Loucy (cell line): ENCODE data around the gene PPFIBP2.

Experiments
- H2AFZ ChIP-seq: fragments of 200-600 bp; sonication (generic); 2 replicates; pipeline ENCODE4 v1.6.0; 2016; ENCODE audit warnings: antibody characterized with exemption, mild to moderate bottlenecking, low read length, moderate library complexity
- H3F3A ChIP-seq: fragments of 200-600 bp; 2 replicates; pipeline ENCODE4 v1.6.0; 2016; ENCODE audit warnings: antibody characterized with exemption, low read depth, mild to moderate bottlenecking
- H3K27me3 ChIP-seq: fragments of 200-600 bp; sonication (generic); 2 replicates; pipeline ENCODE4 v1.6.1; 2014; ENCODE audit warnings: low read length, mild to moderate bottlenecking; ENCODE audit not compliant: insufficient read depth, poor library complexity, severe bottlenecking
- H3K36me3 ChIP-seq: fragments of 200-600 bp; sonication (generic); 2 replicates; pipeline ENCODE4 v1.6.1; 2016; ENCODE audit warnings: low read length; ENCODE audit not compliant: insufficient read depth
- H3K4me1 ChIP-seq: fragments of 200-600 bp; sonication (generic); 2 replicates; pipeline ENCODE4 v1.5.1; 2014; ENCODE audit warnings: low read length, mild to moderate bottlenecking; ENCODE audit not compliant: insufficient read depth, poor library complexity, severe bottlenecking
- H3K4me2 ChIP-seq: fragments of 200-600 bp; sonication (generic); 2 replicates; pipeline ENCODE4 v1.6.0; 2014; ENCODE audit warnings: antibody characterized with exemption, low read length, low read depth, mild to moderate bottlenecking; ENCODE audit not compliant: poor library complexity, severe bottlenecking
- H3K4me3 ChIP-seq: fragments of 200-600 bp; sonication (generic); 2 replicates; pipeline ENCODE4 v1.5.1; 2014; ENCODE audit warnings: low read length, mild to moderate bottlenecking, mixed read lengths; ENCODE audit not compliant: poor library complexity, severe bottlenecking
- H3K79me2 ChIP-seq: fragments of 200-600 bp; sonication (generic); 2 replicates; pipeline ENCODE4 v1.6.1; 2014; ENCODE audit warnings: low read length; ENCODE audit not compliant: insufficient read depth
- H3K9ac ChIP-seq: fragments of 200-600 bp; sonication (generic); 2 replicates; pipeline ENCODE4 v1.6.0; 2014; ENCODE audit warnings: mild to moderate bottlenecking, low read depth, low read length, moderate library complexity; ENCODE audit not compliant: poor library complexity, severe bottlenecking
- H3K9me2 ChIP-seq: fragments of 200-600 bp; sonication (generic); replicated peaks from 2 replicates; pipeline ENCODE4 v1.6.1; 2016; ENCODE audit warnings: low read depth, low read length, mixed read lengths
- H3K9me3 ChIP-seq: fragments of 200-600 bp; sonication (generic); 2 replicates; pipeline ENCODE4 v1.6.1; 2014; ENCODE audit warnings: mild to moderate bottlenecking, antibody characterized with exemption, low read length, low read depth; ENCODE audit not compliant: insufficient read depth
- H4K20me1 ChIP-seq: fragments of 200-600 bp; sonication (generic); 2 replicates; pipeline ENCODE4 v1.6.0; 2014; ENCODE audit warnings: antibody characterized with exemption, low read length, mild to moderate bottlenecking; ENCODE audit not compliant: insufficient read depth, poor library complexity, severe bottlenecking
- EZH2phosphoT487 ChIP-seq: fragments of 200-600 bp; IDR thresholded peaks from 2 replicates; pipeline ENCODE4 v1.6.1; 2018; ENCODE audit warnings: antibody characterized with exemption, mild to moderate bottlenecking, moderate library complexity, borderline replicate concordance
- TF ChIP-seq, protein P1 (sequence below): fragments of 200-600 bp; sonication (generic); conservative IDR thresholded peaks from 2 replicates; pipeline ENCODE4 v1.5.1; 2014; ENCODE audit warnings: mild to moderate bottlenecking, antibody characterized with exemption, low read length

Gene PPFIBP2

DNA sequence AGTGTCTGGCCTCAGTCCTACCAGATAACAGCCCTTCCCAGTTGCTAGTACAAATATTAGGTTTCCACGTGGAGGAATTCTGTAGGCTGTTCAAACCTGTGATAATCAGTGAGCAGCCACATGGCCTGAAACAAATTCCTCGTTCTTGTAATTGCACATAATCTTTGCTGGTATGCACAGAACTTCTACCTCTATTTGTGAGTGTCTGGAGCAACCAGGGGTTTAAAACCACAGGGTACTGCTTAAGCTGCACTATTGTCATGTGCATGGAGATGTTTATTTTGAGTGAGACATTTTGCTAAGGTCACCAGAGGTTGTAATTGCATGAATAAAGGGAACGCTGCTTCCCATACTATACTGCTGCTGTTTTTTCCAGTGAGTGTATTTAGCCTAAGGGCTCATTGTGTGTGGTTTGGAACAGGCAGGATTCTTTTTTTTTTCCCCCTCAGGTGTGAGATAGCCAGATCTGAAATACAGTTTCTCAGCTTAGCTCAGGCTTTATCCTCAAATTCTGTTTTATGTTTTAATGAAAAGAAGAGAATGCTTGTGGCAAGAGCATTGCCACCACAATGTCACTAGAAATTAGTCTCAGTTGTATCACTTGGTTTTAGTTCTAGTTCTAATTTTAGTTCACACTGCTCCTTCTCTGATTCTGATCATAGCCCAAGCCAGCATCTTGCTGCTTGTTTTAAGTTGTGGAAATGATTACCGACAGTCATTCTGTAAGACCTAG is 99.0 kb downstream of the PPFIBP2 start:
- Histone ChIP-seq H3K36me3 (no peaks in the 10 kb centered on the region), H4K20me1 (no peaks in the 10 kb centered on the region), H3K4me1 (no peaks in the 10 kb centered on the region), H3K9me3 (no peaks in the 10 kb centered on the region), H3K79me2 (no peaks in the 10 kb centered on the region), H3F3A (no peaks in the 10 kb centered on the region), H3K9me2 (no peaks in the 10 kb centered on the region), H3K4me3 (no peak overlapping the region), H3K27me3 (peaks cover 3% of the 10 kb centered on the region), H2AFZ (no peak overlapping the region), H3K9ac (no peak overlapping the region), H3K4me2 (no peak overlapping the region)
- TF ChIP-seq, protein P1, sequence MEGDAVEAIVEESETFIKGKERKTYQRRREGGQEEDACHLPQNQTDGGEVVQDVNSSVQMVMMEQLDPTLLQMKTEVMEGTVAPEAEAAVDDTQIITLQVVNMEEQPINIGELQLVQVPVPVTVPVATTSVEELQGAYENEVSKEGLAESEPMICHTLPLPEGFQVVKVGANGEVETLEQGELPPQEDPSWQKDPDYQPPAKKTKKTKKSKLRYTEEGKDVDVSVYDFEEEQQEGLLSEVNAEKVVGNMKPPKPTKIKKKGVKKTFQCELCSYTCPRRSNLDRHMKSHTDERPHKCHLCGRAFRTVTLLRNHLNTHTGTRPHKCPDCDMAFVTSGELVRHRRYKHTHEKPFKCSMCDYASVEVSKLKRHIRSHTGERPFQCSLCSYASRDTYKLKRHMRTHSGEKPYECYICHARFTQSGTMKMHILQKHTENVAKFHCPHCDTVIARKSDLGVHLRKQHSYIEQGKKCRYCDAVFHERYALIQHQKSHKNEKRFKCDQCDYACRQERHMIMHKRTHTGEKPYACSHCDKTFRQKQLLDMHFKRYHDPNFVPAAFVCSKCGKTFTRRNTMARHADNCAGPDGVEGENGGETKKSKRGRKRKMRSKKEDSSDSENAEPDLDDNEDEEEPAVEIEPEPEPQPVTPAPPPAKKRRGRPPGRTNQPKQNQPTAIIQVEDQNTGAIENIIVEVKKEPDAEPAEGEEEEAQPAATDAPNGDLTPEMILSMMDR = no peak
- no peak for TF ChIP-seq EZH2phosphoT487

DNA sequence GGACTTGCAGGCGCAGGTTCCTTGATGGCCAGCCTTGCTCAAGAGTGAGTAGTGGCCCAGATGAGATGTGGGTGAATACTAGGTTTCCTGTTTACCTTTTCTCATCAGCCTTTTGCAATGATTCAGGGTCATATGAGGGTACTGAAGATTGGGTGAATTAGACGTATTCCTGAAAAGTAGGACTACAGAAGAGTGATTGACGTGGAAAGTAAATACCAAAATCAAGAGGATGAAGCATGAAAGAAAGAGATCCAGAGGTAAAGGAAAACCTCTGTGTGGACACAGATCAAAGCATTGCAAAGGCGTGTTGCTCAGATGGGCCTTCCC is 99.6 kb downstream of the PPFIBP2 start:
- Histone ChIP-seq H3K79me2 (no peaks in the 10 kb centered on the region), H3K9me2 (no peaks in the 10 kb centered on the region), H3K9me3 (no peaks in the 10 kb centered on the region), H3F3A (no peaks in the 10 kb centered on the region), H3K27me3 (peaks cover 3% of the 10 kb centered on the region), H3K4me3 (no peak overlapping the region), H3K9ac (no peak overlapping the region), H2AFZ (no peak overlapping the region), H3K36me3 (no peaks in the 10 kb centered on the region), H4K20me1 (no peaks in the 10 kb centered on the region), H3K4me2 (no peak overlapping the region), H3K4me1 (no peaks in the 10 kb centered on the region)
- TF ChIP-seq, protein P1 = no peak
- TF ChIP-seq EZH2phosphoT487 = no peak

DNA sequence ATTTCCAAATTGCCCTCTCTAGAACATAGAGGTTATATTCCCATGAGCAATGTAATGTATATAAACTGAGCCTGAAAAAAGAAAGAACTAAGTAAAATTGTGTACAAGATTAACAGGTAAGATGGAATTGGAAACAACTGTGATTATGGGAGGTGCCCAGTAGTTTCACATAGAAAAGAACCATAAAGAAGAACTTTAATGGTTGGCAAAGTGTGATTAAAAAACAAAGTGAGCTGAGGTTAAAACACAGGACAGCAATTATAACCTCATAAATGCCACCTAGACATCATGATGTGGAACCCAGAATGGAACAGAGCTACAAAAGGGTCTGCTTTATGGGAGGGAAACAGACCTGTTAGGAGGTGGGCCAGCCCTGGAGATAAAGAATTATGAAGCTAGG is 100.9 kb downstream of the PPFIBP2 start:
- no peaks in the 10 kb centered on the region for H4K20me1 ChIP-seq
- H3F3A ChIP-seq = no peaks in the 10 kb centered on the region
- no peaks in the 10 kb centered on the region for H3K4me1 ChIP-seq
- H3K9ac ChIP-seq = no peak overlapping the region
- H3K36me3 ChIP-seq = no peaks in the 10 kb centered on the region
- H3K9me2 ChIP-seq = no peaks in the 10 kb centered on the region
- H2AFZ ChIP-seq = no peak overlapping the region
- H3K4me3 ChIP-seq = no peak overlapping the region
- TF ChIP-seq EZH2phosphoT487 = no peak
- TF ChIP-seq, protein P1 = no peak
- H3K9me3 ChIP-seq = no peaks in the 10 kb centered on the region
- H3K27me3 ChIP-seq = peaks cover 3% of the 10 kb centered on the region
- H3K4me2 ChIP-seq = no peak overlapping the region
- no peaks in the 10 kb centered on the region for H3K79me2 ChIP-seq
